Keratinocyte (primary cell): ENCODE data around the gene CDHR3. TPM values are rescaled to one million over a fixed set of nuclear protein-coding genes. Genes with fewer than 3 reads are reported as not detected.

Experiments
- DNase-seq: peaks from one replicate; pipeline ENCODE4 v3.0.0-alpha.2; 2011; ENCODE audit warnings: low read depth, missing footprints, low spot score
- FAIRE-seq: peaks from 2 replicates; lab custom pipeline; 2011; peaks lifted over from hg19 to GRCh38; lab: Jason Lieb, UNC
- H2AFZ ChIP-seq: 2 replicates; pipeline ENCODE4 v1.6.0; 2012; ENCODE audit warnings: low read length, control low read depth, inconsistent platforms; ENCODE audit not compliant: control insufficient read depth
- H3K27ac ChIP-seq: 2 replicates; pipeline ENCODE4 v1.5.1; 2011; ENCODE audit warnings: low read length; ENCODE audit not compliant: control insufficient read depth, insufficient read depth
- H3K27me3 ChIP-seq: 3 replicates; pipeline ENCODE4 v1.6.0; 2011; ENCODE audit warnings: low read length; ENCODE audit not compliant: control insufficient read depth, insufficient read depth; ENCODE audit errors: extremely low read depth
- H3K36me3 ChIP-seq, 2 experiments: 2 replicates in 1 of 2; 3 replicates in 1 of 2; pipeline ENCODE4 v1.5.1; 2011; ENCODE audit warnings: low read length in 2 of 2, mild to moderate bottlenecking in 1 of 2; ENCODE audit not compliant: control insufficient read depth in 2 of 2, insufficient read depth in 2 of 2; ENCODE audit errors: extremely low read depth in 1 of 2
- H3K4me1 ChIP-seq: 3 replicates; pipeline ENCODE4 v1.5.1; 2011; ENCODE audit warnings: low read length; ENCODE audit not compliant: control insufficient read depth, insufficient read depth; ENCODE audit errors: extremely low read depth
- H3K4me2 ChIP-seq: 3 replicates; pipeline ENCODE4 v1.6.0; 2011; ENCODE audit warnings: low read depth, low read length; ENCODE audit not compliant: control insufficient read depth, insufficient read depth; ENCODE audit errors: extremely low read depth
- H3K4me3 ChIP-seq, 3 experiments: fragments of 200-600 bp in 1 of 3; sonication (generic) in 1 of 3; 2 replicates in 2 of 3; 3 replicates in 1 of 3; pipeline ENCODE4 v1.5.1; 2011 to 2016; ENCODE audit warnings: low read length in 3 of 3, mild to moderate bottlenecking in 3 of 3, control low read depth in 2 of 3, inconsistent platforms in 1 of 3, low read depth in 1 of 3, mixed read lengths in 1 of 3, mixed run types in 1 of 3, moderate library complexity in 1 of 3; ENCODE audit not compliant: control insufficient read depth in 2 of 3, insufficient read depth in 2 of 3; ENCODE audit errors: extremely low read depth in 1 of 3
- H3K79me2 ChIP-seq: 2 replicates; pipeline ENCODE4 v1.6.0; 2012; ENCODE audit warnings: low read length; ENCODE audit not compliant: control insufficient read depth, insufficient read depth
- H3K9ac ChIP-seq: 3 replicates; pipeline ENCODE4 v1.6.0; 2011; ENCODE audit warnings: low read length; ENCODE audit not compliant: control insufficient read depth, insufficient read depth; ENCODE audit errors: extremely low read depth
- H3K9me1 ChIP-seq: 3 replicates; pipeline ENCODE4 v1.6.0; 2011; ENCODE audit warnings: low read length; ENCODE audit not compliant: control insufficient read depth, insufficient read depth; ENCODE audit errors: extremely low read depth
- H3K9me3 ChIP-seq: 2 replicates; pipeline ENCODE4 v1.5.1; 2012; ENCODE audit warnings: low read depth, low read length; ENCODE audit not compliant: control insufficient read depth
- H4K20me1 ChIP-seq: 3 replicates; pipeline ENCODE4 v1.6.0; 2011; ENCODE audit warnings: low read length; ENCODE audit not compliant: control insufficient read depth, insufficient read depth; ENCODE audit errors: extremely low read depth
- EZH2 ChIP-seq: IDR thresholded peaks from one replicate; pipeline ENCODE4 v1.6.1; 2012; ENCODE audit warnings: inconsistent platforms, mild to moderate bottlenecking, low read length, moderate library complexity
- dilution Hi-C: fragments of 300-500 bp; cut with MboI; formaldehyde crosslinking; loops from one replicate; pipeline ENCODE4 v1.7.0; 2020; ENCODE audit warnings: low sequenced_read_pairs; ENCODE audit not compliant: extremely low pct_ligation_motif_present
- polyA plus RNA-seq, 5 experiments: library from polyadenylated mRNA; depleted of rRNA in 3 of 5; stranded (reverse) in 3 of 5; stranded (forward) in 1 of 5; unstranded in 1 of 5; fragments of >200 nt; gene quantifications; 1 replicate in 1 of 5; 2 replicates in 3 of 5; 3 replicates in 1 of 5; pipeline versions ENCODE4 v1.2.1 to v1.2.3, GENCODE V29; 2011 to 2012; ENCODE audit warnings: missing spikeins in 2 of 5, low read depth in 1 of 5, low replicate concordance in 1 of 5
- TF ChIP-seq, protein P1 (sequence below), 3 experiments: IDR thresholded peaks in 1 of 3; conservative IDR thresholded peaks in 1 of 3; optimal IDR thresholded peaks in 1 of 3; 2 replicates in 2 of 3; 3 replicates in 1 of 3; pipeline versions ENCODE3 to v1.5.1; 2011; ENCODE audit warnings: low read length in 3 of 3, mild to moderate bottlenecking in 3 of 3, moderate library complexity in 2 of 3, control low read depth in 1 of 3, inconsistent platforms in 1 of 3; ENCODE audit not compliant: insufficient read depth in 2 of 3; ENCODE audit errors: extremely low read depth in 1 of 3

The CDHR3 gene
- polyA plus RNA-seq, 1 donor (not counting 4 experiments of a cell fraction or from before 2014, with no cell fraction given), result 1.2 TPM

DNA sequence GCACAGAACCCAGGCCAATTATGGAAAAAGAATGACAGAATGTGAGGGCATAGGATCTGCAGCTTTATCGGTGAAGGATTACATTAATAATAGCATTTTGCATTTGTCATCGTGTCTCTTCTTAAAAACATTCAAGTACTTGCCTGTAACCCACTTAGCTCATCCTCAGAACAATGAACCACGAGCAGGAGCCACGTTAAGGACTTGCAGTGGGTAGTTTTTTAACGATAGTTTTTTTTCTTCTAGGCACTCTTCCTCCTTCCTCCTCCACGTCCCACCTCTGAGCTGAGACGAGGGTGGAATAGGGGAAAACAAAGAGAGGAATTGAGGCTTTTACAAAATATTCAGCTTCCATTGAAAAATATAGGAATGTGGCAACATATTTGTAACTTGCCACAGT lies 27.1 kb downstream of the CDHR3 start:
- no peak overlapping the region for H3K4me2 ChIP-seq
- dilution Hi-C loops, result no loop called here
- H3K4me3 ChIP-seq, result no peak overlapping the region
- FAIRE-seq (no peak), DNase-seq (no peak)
- no peak overlapping the region for H3K27ac ChIP-seq
- H3K9me3 ChIP-seq, result no peaks in the 10 kb centered on the region
- TF ChIP-seq EZH2, result no peak
- TF ChIP-seq, protein P1, sequence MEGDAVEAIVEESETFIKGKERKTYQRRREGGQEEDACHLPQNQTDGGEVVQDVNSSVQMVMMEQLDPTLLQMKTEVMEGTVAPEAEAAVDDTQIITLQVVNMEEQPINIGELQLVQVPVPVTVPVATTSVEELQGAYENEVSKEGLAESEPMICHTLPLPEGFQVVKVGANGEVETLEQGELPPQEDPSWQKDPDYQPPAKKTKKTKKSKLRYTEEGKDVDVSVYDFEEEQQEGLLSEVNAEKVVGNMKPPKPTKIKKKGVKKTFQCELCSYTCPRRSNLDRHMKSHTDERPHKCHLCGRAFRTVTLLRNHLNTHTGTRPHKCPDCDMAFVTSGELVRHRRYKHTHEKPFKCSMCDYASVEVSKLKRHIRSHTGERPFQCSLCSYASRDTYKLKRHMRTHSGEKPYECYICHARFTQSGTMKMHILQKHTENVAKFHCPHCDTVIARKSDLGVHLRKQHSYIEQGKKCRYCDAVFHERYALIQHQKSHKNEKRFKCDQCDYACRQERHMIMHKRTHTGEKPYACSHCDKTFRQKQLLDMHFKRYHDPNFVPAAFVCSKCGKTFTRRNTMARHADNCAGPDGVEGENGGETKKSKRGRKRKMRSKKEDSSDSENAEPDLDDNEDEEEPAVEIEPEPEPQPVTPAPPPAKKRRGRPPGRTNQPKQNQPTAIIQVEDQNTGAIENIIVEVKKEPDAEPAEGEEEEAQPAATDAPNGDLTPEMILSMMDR (optimal IDR thresholded peaks at IDR 0.05 in 1 of 3, IDR thresholded peaks at IDR 0.05 in 1 of 3, conservative IDR thresholded peaks at IDR 0.05 in 1 of 3; ENCODE audit: extremely low read depth in 1 of 3, insufficient read depth in 2 of 3, low read length in 3 of 3), result no peak
- H3K4me1 ChIP-seq, result no peaks in the 10 kb centered on the region
- H3K27me3 ChIP-seq, result peaks cover 11% of the 10 kb centered on the region
- no peaks in the 10 kb centered on the region for H3K36me3 ChIP-seq
- no peak overlapping the region for H3K9ac ChIP-seq
- no peaks in the 10 kb centered on the region for H4K20me1 ChIP-seq
- H3K9me1 ChIP-seq, result no peaks in the 10 kb centered on the region
- no peaks in the 10 kb centered on the region for H3K79me2 ChIP-seq
- no peak overlapping the region for H2AFZ ChIP-seq

- Histone ChIP-seq H3K9me1 (no peaks in the 10 kb centered on the region), H3K9ac (no peak overlapping the region), H3K4me2 (no peak overlapping the region), H3K27me3 (peaks cover 11% of the 10 kb centered on the region), H3K79me2 (no peaks in the 10 kb centered on the region), H3K27ac (no peak overlapping the region), H3K4me1 (no peaks in the 10 kb centered on the region), H2AFZ (no peak overlapping the region), H3K36me3 (no peaks in the 10 kb centered on the region), H3K9me3 (no peaks in the 10 kb centered on the region), H4K20me1 (no peaks in the 10 kb centered on the region), H3K4me3 (no peak overlapping the region)
- dilution Hi-C loops, result no loop called here
- TF ChIP-seq, protein P1 (optimal IDR thresholded peaks at IDR 0.05 in 1 of 3, IDR thresholded peaks at IDR 0.05 in 1 of 3, conservative IDR thresholded peaks at IDR 0.05 in 1 of 3; ENCODE audit: extremely low read depth in 1 of 3, insufficient read depth in 2 of 3, low read length in 3 of 3), result no peak
- TF ChIP-seq EZH2, result no peak
- FAIRE-seq (no peak), DNase-seq (no peak)
Measured at GRCh38 chr7:105990727-105991453, 27.8 kb downstream of the CDHR3 start.
